Esophagus muscularis mucosa (tissue), 3 donors: ENCODE data around the gene MDH1B.
"Not testable (repeated sequence)": the region's sequence is repeated elsewhere in the genome, so short reads cannot be mapped to it uniquely, and the experiment has no call there.

Experiments
- CTCF ChIP-seq, 3 experiments: fragments of 200-600 bp in 2 of 3; fragments of 450-650 bp in 1 of 3; sonication (generic) in 2 of 3; IDR thresholded peaks; one replicate each; pipeline ENCODE4 v1.5.1; 2017 to 2019; ENCODE audit warnings: antibody characterized with exemption in 3 of 3, mild to moderate bottlenecking in 2 of 3, moderate library complexity in 1 of 3
- POLR2A ChIP-seq: fragments of 450-650 bp; IDR thresholded peaks from one replicate; pipeline ENCODE4 v1.6.1; 2017; ENCODE audit warnings: antibody characterized with exemption, moderate library complexity, mild to moderate bottlenecking, low read depth
- POLR2AphosphoS5 ChIP-seq, 2 donors: sonication (generic); formaldehyde crosslinking; IDR thresholded peaks; one replicate each; pipeline ENCODE4 v1.6.1; 2017; ENCODE audit warnings: antibody characterized with exemption in 2 of 2

- not testable (repeated sequence) for TF ChIP-seq CTCF (IDR thresholded peaks at IDR 0.05); POLR2A; POLR2AphosphoS5 (IDR thresholded peaks at IDR 0.05)
These were observed 47.3 kb upstream of the MDH1B start for GRCh38 chr2:206812471-206812870.
